ENCODE measurements around the gene C17orf100. TPM values are rescaled to one million over a fixed set of nuclear protein-coding genes. Genes with fewer than 3 reads are reported as not detected.

Gene C17orf100
- total RNA-seq, result 2.7 TPM in 1 of 2 replicates, not detected in the other

GRCh38 chr17:6651354-6651918 lies at the start of gene C17orf100, which contains the start of gene MED31:
Gene C17orf100 (plus strand): TSS chr17:6651762. CDS start chr17:6651914, 152 bp downstream.
Gene MED31 (minus strand): TSS chr17:6651605. CDS start chr17:6651528, 77 bp downstream.
- DNase-seq (ENCODE audit: extremely low read depth, low read depth, low spot score), result peak; percentile 58

DNA sequence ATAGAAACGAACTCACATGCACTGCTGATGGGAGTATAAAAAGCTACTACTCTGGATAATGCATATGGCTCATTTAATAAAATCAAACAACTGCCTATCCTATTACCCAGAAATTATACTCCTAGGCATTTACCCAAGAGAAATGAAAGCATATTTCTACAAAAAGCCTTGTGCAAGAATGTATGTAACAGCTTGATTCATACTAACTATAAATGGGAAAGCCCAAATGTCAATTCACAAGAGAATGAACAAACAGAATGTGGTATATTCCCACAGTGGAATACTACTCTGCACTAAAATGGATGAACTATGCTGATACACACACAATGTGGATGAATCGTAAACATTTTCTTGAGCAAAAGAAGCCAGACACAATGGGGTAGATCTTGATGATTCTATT lies 49.4 kb upstream of the C17orf100 start:
- no peak for DNase-seq (ENCODE audit: extremely low read depth, low read depth, low spot score)

DNA sequence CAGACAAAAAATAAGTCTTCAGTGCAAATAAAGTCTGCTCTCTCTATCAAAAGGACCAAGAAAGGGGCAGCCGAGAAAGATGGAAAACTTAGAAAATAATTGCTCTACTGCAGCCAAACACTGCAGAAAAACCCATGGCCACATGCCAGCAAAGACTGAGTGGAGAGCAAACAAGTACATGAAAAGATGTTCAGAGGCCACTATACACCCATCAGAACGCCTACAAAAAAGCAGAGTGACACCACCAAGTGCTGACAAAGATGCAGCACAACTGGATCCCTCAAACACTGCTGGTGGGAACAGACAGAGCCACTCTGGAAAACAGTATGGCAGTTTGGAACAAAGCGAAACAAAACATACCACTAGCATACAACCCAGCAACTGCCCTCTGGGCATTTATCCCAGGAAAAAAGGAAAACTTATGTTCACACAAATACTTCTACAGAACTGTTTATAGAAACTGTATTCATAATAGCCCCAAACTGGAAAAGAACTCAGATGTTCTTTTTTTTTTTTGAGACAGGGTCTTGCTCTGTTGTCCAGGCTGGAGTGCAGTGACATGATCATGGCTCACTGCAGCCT lies 47.7 kb upstream of the C17orf100 start:
- no peak for DNase-seq (ENCODE audit: extremely low read depth, low read depth, low spot score)

DNA sequence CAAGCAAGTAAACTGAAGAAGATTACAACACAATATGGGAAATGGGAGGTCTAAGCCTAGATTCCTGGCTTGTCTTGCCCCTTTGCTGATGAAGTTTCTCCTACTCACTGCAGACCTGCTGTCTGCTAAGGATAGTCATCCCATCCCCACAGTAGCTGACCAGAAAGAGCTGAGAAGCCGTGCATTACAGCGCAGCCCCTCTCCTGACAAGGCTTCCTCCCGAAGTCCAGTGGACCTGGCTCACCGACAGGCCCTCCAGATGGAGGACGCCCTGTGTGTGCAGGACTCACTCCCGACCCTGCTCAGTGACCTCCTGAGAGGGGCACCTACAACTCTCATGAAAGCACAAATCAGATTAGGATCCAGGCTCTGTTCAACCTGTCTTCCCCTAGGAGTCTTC lies 46.4 kb upstream of the C17orf100 start:
- DNase-seq (ENCODE audit: extremely low read depth, low read depth, low spot score), result no peak

- DNase-seq (ENCODE audit: extremely low read depth, low read depth, low spot score), result no peak
Measured at GRCh38 chr17:6608321-6608720, 43.2 kb upstream of the C17orf100 start.

GRCh38 chr17:6610011-6610410 lies 41.6 kb upstream of the C17orf100 start:
- no peak for DNase-seq (ENCODE audit: extremely low read depth, low read depth, low spot score)

- DNase-seq (ENCODE audit: extremely low read depth, low read depth, low spot score), result no peak
Measured at GRCh38 chr17:6611231-6611630, 40.3 kb upstream of the C17orf100 start.

DNA sequence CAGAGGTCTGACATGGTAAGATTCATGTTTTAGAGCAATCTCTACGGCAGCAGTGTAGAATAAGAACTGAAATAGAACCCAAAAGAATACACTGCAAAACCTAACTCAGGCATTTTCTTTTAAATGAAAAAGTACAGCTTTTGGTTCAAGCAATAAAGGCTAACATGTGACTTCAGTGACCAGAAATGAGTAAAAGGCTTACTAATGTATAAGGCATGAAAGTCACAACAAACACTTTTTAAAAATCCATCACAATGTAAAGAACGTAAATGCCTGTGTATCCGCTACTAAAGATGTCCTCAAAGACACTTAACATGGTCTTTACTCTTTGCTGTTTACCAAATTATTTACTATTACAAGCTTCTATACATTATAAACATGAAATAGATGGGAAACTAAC lies 27.6 kb upstream of the C17orf100 start:
- no peak for DNase-seq (ENCODE audit: extremely low read depth, low read depth, low spot score)

- no peak for DNase-seq (ENCODE audit: extremely low read depth, low read depth, low spot score)
Measured at GRCh38 chr17:6626616-6627015, 24.9 kb upstream of the C17orf100 start.

- no peak for DNase-seq (ENCODE audit: extremely low read depth, low read depth, low spot score)
Measured at GRCh38 chr17:6627019-6627418, 24.5 kb upstream of the C17orf100 start.

- DNase-seq (ENCODE audit: extremely low read depth, low read depth, low spot score), result no peak
Measured at GRCh38 chr17:6630390-6630789, 21.2 kb upstream of the C17orf100 start.

GRCh38 chr17:6632530-6632929 lies 19.0 kb upstream of the C17orf100 start:
- DNase-seq (ENCODE audit: extremely low read depth, low read depth, low spot score), result no peak

DNA sequence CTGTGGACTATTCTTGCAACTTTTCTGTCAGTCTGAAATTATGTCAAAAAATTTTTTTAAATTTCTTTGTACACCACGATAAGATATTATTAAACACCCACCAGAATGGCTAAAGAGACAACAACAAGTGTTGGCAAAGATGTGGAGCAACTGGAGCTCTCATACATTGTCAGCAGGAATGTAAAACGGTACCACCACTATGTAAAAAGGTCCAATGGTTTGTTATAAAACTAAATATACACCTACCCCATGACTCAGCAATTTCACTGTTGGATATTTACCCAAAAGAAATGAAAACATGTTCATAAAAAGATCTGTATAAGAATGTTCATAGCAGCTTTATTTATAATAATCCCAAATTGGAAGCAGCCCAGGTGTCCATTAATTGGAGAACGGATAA lies 18.3 kb upstream of the C17orf100 start:
- DNase-seq (ENCODE audit: extremely low read depth, low read depth, low spot score), result no peak

DNA sequence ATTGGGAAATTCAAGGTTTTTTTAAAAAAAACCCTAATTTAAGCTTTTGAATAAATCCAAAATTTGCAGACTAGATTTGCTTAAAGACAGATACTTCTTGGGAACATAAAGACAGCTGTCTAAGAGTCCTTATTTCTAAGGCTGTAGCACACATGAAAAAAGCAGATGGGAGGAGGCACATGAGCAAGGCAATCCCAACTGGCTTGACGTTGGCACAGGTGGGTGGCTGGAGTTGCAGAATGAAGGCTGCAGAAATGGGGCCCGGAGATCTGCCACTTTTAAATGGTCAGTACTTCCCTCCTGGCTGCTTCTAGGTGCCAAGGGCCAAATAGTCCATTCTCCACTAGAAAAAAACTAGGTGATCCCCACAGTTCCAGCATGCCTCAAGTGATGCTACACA lies 15.5 kb upstream of the C17orf100 start:
- no peak for DNase-seq (ENCODE audit: extremely low read depth, low read depth, low spot score)

DNA sequence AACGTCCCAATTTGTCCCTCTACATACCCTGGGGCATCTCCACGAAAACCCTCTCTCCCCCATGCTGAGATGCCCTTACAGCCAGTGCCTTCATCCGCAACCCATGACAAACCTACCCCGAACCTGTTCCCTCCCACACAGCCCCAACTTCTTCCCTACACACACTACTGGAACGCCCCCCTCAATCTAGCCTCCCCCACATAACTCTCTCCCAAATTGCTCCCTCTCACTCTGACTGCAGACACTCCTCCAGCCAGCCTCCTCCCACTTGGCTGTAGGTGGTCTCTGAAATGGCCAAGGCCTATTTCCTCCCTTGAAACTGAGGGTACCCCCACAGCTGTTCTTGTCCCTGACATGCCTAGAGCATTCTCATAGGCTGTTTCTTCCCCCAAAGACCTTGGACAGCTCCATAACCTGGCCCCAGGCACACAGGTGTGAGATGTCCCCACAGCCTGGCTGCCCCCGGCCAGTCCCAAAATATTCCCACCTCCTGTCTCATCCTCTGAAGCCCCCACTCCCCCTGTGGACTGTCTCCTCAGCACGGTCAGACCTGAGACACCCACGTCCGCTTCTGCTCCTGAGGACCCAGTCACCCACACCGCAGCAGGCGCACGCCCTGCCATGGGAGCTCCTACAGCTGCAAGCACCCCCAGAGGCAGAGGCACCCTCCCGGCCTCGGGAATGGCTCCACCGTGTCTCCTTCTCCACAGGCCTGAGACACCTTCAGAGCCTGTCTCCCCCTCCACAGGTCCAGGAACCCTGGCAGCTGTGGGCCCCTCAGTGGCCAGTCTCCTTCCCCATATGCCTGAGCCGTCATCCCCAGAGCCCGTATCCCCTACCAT lies 14.7 kb upstream of the C17orf100 start:
- no peak for DNase-seq (ENCODE audit: extremely low read depth, low read depth, low spot score)

- DNase-seq (ENCODE audit: extremely low read depth, low read depth, low spot score), result no peak
Measured at GRCh38 chr17:6637458-6637840, 14.1 kb upstream of the C17orf100 start.

DNA sequence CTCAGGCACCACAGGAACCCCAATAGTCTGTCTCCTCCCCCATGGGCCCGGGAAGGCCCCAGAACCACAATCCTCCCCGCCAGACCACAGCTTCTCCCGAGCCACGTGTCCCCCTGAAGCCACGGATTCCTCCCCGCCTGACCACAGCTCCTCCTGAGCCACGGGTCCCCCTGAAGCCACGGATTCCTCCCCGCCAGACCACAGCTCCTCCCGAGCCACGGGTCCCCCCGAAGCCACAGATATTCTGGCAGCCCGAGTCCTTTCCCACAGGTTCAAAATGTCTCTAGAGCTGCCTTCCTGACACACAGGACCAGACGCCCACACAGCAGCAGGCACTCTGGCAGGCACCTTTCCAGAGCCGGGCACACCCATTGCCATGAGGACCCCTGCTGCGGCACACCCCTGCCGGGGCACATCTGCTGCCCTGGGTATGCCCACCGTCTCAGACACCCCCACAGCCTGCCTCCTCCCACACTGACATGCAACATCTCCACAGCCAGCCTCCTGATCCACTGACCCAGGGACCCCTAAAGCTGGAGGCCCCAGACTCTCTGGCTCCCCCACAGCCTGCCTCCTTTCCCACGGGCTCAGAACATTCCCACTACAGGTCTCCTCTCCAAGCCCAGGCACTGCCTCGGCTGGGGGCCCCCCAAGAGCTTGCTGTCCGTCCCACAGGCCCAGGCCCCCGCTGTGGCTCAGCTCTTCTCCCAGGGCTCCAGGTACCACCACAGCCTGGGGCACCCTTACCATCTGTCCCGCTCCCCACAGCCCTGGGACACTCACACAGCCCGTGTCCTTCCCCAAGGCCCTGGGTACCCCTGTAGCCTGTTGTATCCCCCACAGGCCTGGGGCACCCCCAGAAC lies 13.3 kb upstream of the C17orf100 start:
- no peak for DNase-seq (ENCODE audit: extremely low read depth, low read depth, low spot score)

DNA sequence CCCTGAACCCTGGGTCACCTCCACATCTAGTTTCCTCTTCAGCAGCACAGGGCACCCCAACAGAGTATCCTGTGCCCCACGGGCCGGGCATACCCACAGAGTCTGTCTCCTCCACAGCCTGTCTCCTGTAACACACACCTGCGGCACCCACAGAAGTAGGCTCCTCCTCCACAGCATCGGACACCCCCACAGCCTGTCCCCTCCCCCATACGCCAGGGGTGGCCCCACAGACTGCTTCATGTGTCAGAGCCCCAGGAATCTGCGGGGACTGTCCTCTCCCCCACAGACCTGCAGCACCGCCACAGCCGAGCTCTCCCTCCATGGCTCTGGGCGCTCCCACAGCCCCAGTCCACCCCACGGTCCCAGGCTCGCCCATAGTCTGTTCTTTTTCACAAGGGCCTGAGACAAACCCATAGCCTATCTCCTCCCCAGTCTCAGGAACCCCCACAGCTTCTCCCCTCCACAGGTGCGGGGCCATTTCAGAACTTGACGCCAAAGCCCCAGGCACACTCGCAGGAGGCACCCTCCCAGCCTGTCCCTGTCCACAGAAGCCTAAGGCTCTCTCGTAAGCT lies 12.5 kb upstream of the C17orf100 start:
- no peak for DNase-seq (ENCODE audit: extremely low read depth, low read depth, low spot score)

GRCh38 chr17:6639586-6640535 lies 11.7 kb upstream of the C17orf100 start:
- no peak for DNase-seq (ENCODE audit: extremely low read depth, low read depth, low spot score)

Measured in glomerular endothelial cell (primary cell).